ENCODE measurements around the gene TPM2. TPM values are rescaled to one million over a fixed set of nuclear protein-coding genes. Genes with fewer than 3 reads are reported as not detected.

TPM2 gene
- total and polyA plus RNA-seq, 9 of the 15 experiments (the other 6 are each of a cell fraction or from before 2014, with no cell fraction given) = 0.28 to 16.1 (median 4.5) TPM

DNA sequence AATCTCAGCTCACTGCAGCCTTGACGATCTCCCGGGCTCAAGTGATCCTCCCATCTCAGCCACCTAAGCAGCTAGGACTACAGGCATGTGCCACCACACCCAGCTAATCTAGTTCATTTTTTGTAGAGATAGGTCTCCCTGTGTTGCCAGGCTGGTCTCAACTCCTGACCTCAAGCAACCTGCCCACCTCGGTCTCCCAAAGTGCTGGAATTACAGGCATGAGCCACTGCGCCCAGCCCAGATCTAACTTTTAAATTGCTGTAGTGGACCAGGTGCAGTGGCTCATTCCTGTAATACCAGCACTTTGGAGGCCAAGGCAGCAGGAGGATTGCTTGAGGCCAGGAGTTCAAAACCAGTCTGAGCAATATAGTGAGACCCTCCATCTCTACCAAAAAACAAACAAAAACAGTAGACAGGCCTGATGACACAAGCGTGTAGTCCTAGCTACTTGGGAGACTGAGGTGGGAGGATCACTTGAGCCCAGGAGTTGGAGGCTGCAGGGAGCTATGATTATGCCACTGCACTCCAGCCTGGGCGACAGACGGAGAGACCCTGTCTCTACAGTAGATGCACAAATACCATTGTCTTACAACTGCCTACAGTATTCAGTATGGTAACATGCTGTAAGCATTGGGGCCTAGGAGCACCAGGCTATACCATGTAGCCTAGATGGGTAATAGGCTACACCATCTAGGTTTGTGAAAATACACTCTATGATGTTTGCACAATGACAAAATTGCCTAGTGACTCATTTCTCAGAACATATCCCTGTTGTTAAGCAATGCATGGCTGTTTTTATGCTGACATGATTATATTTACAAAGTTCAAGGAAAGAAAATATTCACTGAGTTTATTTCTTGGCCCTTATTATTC, 37.5 kb downstream of the TPM2 start:
- Histone ChIP-seq H3K27me3 (ENCODE audit: control insufficient read depth in 2 of 2, insufficient read depth in 2 of 2, low read length in 2 of 2) (no peaks in the 10 kb centered on the region), H3K27ac (ENCODE audit: extremely low read depth, low read depth, low read length) (no peak overlapping the region), H4K20me1 (replicated peaks; ENCODE audit: control insufficient read depth, insufficient read depth, low read length) (no peaks in the 10 kb centered on the region), H3K36me3 (ENCODE audit: control insufficient read depth, insufficient read depth, low read length) (no peaks in the 10 kb centered on the region), H3K4me3 (no peak overlapping the region), H3K4me1 (replicated peaks in 1 of 2; ENCODE audit: control insufficient read depth in 2 of 2, insufficient read depth in 2 of 2, low read length in 2 of 2) (peaks cover 24 to 34% of the 10 kb centered on the region in 2 experiments), H3K9ac (ENCODE audit: insufficient read depth in 1 of 2, low read depth in 2 of 2, low read length in 2 of 2) (no peak overlapping the region), H2AFZ (ENCODE audit: low read depth, low read length) (no peak overlapping the region), H3K9me1 (ENCODE audit: control insufficient read depth, insufficient read depth, low read length) (no peaks in the 10 kb centered on the region), H3K79me2 (ENCODE audit: control insufficient read depth, insufficient read depth, low read length) (no peaks in the 10 kb centered on the region), H3K4me2 (ENCODE audit: insufficient read depth, low read length) (no peak overlapping the region), H3K9me3 (replicated peaks; ENCODE audit: control insufficient read depth, insufficient read depth, low read depth, low read length) (no peaks in the 10 kb centered on the region)
- peak; percentile 52; the same call in 1 of the 2 replicates for TF ChIP-seq MAFF (IDR thresholded peaks at IDR 0.05; ENCODE audit: low read length)
- TF ChIP-seq RBM17 (IDR thresholded peaks at IDR 0.05; ENCODE audit: borderline replicate concordance, low read depth, low read length) = no peak
- TF ChIP-seq ZNF507 (tag; conservative IDR thresholded peaks at IDR 0.05) = no peak
- no peak for TF ChIP-seq MCM5 (IDR thresholded peaks at IDR 0.05; ENCODE audit: low read depth)
- peak; percentile 55; the same call in 1 of the 2 replicates for TF ChIP-seq MAFK (IDR thresholded peaks at IDR 0.05; ENCODE audit: low read length)
- no peak for TF ChIP-seq CREM (IDR thresholded peaks at IDR 0.05; ENCODE audit: low read depth)
- TF ChIP-seq C11orf30 (IDR thresholded peaks at IDR 0.05; ENCODE audit: low read depth) = peak; percentile 82
- TF ChIP-seq MAFG (tag; conservative IDR thresholded peaks at IDR 0.05) = peak; percentile 47
- TF ChIP-seq, protein P1, sequence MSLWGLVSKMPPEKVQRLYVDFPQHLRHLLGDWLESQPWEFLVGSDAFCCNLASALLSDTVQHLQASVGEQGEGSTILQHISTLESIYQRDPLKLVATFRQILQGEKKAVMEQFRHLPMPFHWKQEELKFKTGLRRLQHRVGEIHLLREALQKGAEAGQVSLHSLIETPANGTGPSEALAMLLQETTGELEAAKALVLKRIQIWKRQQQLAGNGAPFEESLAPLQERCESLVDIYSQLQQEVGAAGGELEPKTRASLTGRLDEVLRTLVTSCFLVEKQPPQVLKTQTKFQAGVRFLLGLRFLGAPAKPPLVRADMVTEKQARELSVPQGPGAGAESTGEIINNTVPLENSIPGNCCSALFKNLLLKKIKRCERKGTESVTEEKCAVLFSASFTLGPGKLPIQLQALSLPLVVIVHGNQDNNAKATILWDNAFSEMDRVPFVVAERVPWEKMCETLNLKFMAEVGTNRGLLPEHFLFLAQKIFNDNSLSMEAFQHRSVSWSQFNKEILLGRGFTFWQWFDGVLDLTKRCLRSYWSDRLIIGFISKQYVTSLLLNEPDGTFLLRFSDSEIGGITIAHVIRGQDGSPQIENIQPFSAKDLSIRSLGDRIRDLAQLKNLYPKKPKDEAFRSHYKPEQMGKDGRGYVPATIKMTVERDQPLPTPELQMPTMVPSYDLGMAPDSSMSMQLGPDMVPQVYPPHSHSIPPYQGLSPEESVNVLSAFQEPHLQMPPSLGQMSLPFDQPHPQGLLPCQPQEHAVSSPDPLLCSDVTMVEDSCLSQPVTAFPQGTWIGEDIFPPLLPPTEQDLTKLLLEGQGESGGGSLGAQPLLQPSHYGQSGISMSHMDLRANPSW (CRISPR knock-in tag; IDR thresholded peaks at IDR 0.05) = no peak
- TF ChIP-seq, protein P2, sequence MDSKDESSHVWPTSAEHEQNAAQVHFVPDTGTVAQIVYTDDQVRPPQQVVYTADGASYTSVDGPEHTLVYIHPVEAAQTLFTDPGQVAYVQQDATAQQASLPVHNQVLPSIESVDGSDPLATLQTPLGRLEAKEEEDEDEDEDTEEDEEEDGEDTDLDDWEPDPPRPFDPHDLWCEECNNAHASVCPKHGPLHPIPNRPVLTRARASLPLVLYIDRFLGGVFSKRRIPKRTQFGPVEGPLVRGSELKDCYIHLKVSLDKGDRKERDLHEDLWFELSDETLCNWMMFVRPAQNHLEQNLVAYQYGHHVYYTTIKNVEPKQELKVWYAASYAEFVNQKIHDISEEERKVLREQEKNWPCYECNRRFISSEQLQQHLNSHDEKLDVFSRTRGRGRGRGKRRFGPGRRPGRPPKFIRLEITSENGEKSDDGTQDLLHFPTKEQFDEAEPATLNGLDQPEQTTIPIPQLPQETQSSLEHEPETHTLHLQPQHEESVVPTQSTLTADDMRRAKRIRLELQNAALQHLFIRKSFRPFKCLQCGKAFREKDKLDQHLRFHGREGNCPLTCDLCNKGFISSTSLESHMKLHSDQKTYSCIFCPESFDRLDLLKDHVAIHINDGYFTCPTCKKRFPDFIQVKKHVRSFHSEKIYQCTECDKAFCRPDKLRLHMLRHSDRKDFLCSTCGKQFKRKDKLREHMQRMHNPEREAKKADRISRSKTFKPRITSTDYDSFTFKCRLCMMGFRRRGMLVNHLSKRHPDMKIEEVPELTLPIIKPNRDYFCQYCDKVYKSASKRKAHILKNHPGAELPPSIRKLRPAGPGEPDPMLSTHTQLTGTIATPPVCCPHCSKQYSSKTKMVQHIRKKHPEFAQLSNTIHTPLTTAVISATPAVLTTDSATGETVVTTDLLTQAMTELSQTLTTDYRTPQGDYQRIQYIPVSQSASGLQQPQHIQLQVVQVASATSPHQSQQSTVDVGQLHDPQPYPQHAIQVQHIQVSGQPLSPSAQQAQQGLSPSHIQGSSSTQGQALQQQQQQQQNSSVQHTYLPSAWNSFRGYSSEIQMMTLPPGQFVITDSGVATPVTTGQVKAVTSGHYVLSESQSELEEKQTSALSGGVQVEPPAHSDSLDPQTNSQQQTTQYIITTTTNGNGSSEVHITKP (IDR thresholded peaks at IDR 0.05; ENCODE audit: partially characterized antibody) = peak; percentile 60
- TF ChIP-seq SMAD2 (IDR thresholded peaks at IDR 0.05; ENCODE audit: low read depth, low read length) = no peak
- no peak for TF ChIP-seq CEBPG (CRISPR knock-in tag; IDR thresholded peaks at IDR 0.05)
- TF ChIP-seq CEBPG (tag; conservative IDR thresholded peaks at IDR 0.05 in 1 of 2, IDR thresholded peaks at IDR 0.05 in 1 of 2) = peak in 1 of 2 experiments; percentile 64; a peak in 1 of 4 replicates
- peak; percentile 88 for TF ChIP-seq ZNF316 (IDR thresholded peaks at IDR 0.05)
- peak; percentile 43 for TF ChIP-seq FOSL1 (tag; conservative IDR thresholded peaks at IDR 0.05)
- FAIRE-seq (no peak), DNase-seq (ENCODE audit: extremely low read depth in 1 of 4, low spot score in 3 of 4) (no peak), ATAC-seq (no peak)
- ChIA-PET CTCF (ENCODE audit: low intra/inter-chr PET ratio) (no interaction called here), POLR2A (interaction anchor here (0.6 to 0.7 kb wide), 3 partner anchors 13 to 807 kb away, joined by 3 read pairs; no protein-coding TSS in a partner anchor)
- BruUV-seq (replicated peaks) = no TSS peak
- intact Hi-C loops (cut with micrococcal nuclease) (no loop called here), in situ Hi-C loops (cut with MboI) (no loop called here)
- WGBS (ENCODE audit: insufficient coverage, low coverage, missing lambda C conversion rate) = 54% methylated on average over 5 of the region's 7 CpGs
